ENCODE results near the gene KRTAP10-3.

DNA sequence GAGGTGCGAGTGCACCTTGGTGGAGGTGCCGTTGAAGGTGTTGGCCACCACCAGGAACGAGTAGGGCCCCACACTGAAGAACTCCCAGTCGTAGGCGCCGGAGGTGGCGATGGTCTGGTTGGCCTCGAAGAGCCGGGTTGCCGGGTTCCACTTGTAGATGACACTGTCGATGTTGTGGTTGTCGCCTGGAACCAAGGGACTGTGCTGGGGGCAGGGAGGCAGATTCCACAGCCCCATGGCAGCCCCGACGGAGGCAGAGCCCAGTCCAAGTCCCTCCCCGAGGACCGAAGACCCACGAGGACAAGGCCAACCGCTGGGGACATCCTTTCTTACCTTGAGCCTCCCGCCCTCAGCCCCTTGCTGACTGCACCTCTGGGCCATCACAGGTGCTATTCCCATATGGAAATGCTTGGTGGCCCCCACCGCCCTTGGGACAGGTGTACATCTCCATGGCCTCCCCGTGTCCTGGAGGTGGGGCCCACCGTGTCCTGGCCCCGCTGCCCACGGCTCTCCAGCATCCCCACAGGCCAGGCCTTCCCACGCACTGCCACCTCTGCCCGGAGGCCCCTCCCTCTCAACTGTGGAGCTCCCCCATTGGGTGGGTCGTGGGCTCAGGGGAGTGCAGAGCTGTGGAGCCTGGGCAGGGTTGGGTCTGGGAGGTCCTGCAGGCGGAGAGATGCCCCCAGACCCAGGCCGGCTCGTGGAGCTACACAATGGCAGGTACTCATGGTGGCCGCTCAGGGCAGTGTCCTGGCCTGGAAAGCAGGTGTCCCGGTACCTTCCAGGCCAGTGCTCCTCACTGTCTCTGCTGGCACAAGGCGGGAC lies 36.5 kb downstream of the KRTAP10-3 start:
- TF ChIP-seq GATA2 (IDR thresholded peaks at IDR 0.05; ENCODE audit: low read depth, low read length), result no peak
- no peak for TF ChIP-seq GATA3 (IDR thresholded peaks at IDR 0.05; ENCODE audit: low read depth, low read length)
